Parathyroid adenoma (tissue), 2 donors: Measurements from ENCODE around the gene ZBTB14.

Source experiments
- H2AFZ ChIP-seq: fragments of 300-600 bp; sonication (generic); one replicate; pipeline ENCODE4 v1.7.0; 2017; ENCODE audit warnings: antibody characterized with exemption, mild to moderate bottlenecking
- H3K27ac ChIP-seq: fragments of 300-600 bp; sonication (generic); one replicate; pipeline ENCODE4 v1.7.0; 2017
- H3K27me3 ChIP-seq: fragments of 300-600 bp; sonication (generic); one replicate; pipeline ENCODE4 v1.7.0; 2017; ENCODE audit warnings: low read length; ENCODE audit not compliant: control insufficient read depth, insufficient read depth
- H3K36me3 ChIP-seq: fragments of 300-600 bp; sonication (generic); one replicate; pipeline ENCODE4 v1.7.0; 2017; ENCODE audit warnings: low read length; ENCODE audit not compliant: control insufficient read depth, insufficient read depth
- H3K4me1 ChIP-seq: fragments of 300-600 bp; sonication (generic); one replicate; pipeline ENCODE4 v1.7.0; 2017; ENCODE audit warnings: control low read depth
- H3K4me2 ChIP-seq: fragments of 300-600 bp; sonication (generic); one replicate; pipeline ENCODE4 v1.7.0; 2017; ENCODE audit warnings: low read length
- H3K4me3 ChIP-seq: fragments of 300-600 bp; sonication (generic); one replicate; pipeline ENCODE4 v1.7.0; 2017; ENCODE audit warnings: low read depth, low read length
- H3K79me2 ChIP-seq: fragments of 300-600 bp; sonication (generic); one replicate; pipeline ENCODE4 v1.7.0; 2017; ENCODE audit warnings: control low read depth
- H3K9ac ChIP-seq: fragments of 300-600 bp; sonication (generic); one replicate; pipeline ENCODE4 v1.7.0; 2017; ENCODE audit warnings: mild to moderate bottlenecking
- H3K9me3 ChIP-seq: fragments of 300-600 bp; sonication (generic); one replicate; pipeline ENCODE4 v1.7.0; 2017; ENCODE audit warnings: low read length; ENCODE audit not compliant: control insufficient read depth
- CTCF ChIP-seq: fragments of 300-600 bp; sonication (generic); IDR thresholded peaks from one replicate; pipeline ENCODE4 v1.7.0; 2017; ENCODE audit warnings: antibody characterized with exemption, mild to moderate bottlenecking
- donor health status: primary hyperparathyroidism.

The ZBTB14 gene

DNA sequence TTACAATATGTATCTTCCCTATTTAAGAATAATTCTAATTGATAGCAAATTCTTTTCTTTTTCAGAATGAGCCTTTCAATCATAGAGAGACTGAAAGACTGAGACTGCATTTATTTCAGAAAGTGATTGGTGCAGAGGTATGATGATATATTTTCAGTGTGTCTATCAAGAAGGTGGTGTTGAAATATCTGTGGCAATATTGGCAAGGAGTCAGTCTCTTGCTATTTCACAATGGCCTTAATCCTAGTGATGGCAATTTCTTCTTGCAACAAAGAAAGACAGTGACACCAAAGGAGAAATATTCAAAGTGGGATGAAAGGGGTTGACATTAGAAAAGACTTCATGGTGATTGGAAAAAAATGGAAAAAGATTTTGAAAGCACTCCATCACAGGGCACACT is 21.7 kb upstream of the ZBTB14 start:
- Histone ChIP-seq H3K4me1 (peaks cover 17% of the 10 kb centered on the region), H3K79me2 (no peaks in the 10 kb centered on the region), H3K9me3 (no peaks in the 10 kb centered on the region), H3K4me2 (no peak overlapping the region), H3K4me3 (no peak overlapping the region), H2AFZ (no peak overlapping the region), H3K36me3 (no peaks in the 10 kb centered on the region), H3K27me3 (no peaks in the 10 kb centered on the region), H3K9ac (no peak overlapping the region), H3K27ac (no peak overlapping the region)
- TF ChIP-seq CTCF: no peak

DNA sequence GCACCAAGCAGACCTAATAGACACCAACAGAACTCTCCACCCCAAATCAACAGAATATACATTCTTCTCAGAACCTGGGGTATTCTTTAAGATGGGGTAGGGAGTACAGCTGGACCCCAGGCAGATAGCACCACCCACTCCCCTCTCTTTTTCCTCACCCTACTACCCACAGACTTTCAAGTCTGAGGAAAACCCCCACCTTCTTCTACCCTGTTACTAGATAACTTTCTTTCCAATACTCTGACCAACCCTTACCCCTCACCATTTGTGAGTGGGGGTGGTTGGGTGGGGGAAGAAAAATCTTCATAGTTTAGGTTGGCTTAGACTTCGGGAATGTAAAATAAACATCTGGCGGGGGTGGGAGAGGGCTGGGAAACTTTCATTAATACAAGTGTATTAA is 20.3 kb upstream of the ZBTB14 start:
- no peak for TF ChIP-seq CTCF
- no peak overlapping the region for H3K9ac ChIP-seq
- H3K4me2 ChIP-seq: no peak overlapping the region
- no peaks in the 10 kb centered on the region for H3K36me3 ChIP-seq
- H3K4me3 ChIP-seq: no peak overlapping the region
- peaks cover 20% of the 10 kb centered on the region for H3K4me1 ChIP-seq
- no peak overlapping the region for H2AFZ ChIP-seq
- H3K79me2 ChIP-seq: no peaks in the 10 kb centered on the region
- no peaks in the 10 kb centered on the region for H3K9me3 ChIP-seq
- no peaks in the 10 kb centered on the region for H3K27me3 ChIP-seq
- no peak overlapping the region for H3K27ac ChIP-seq

- H3K36me3 ChIP-seq: no peaks in the 10 kb centered on the region
- peaks cover 11% of the 10 kb centered on the region for H3K4me1 ChIP-seq
- no peak overlapping the region for H3K9ac ChIP-seq
- no peak overlapping the region for H3K27ac ChIP-seq
- no peaks in the 10 kb centered on the region for H3K27me3 ChIP-seq
- no peaks in the 10 kb centered on the region for H3K79me2 ChIP-seq
- peak overlapping the region; percentile 3 for H2AFZ ChIP-seq
- no peaks in the 10 kb centered on the region for H3K9me3 ChIP-seq
- no peak overlapping the region for H3K4me3 ChIP-seq
- TF ChIP-seq CTCF: no peak
- H3K4me2 ChIP-seq: no peak overlapping the region
Measured at GRCh38 chr18:5311301-5311989, 15.9 kb upstream of the ZBTB14 start.

- Histone ChIP-seq H3K4me1 (peaks cover 11% of the 10 kb centered on the region), H3K27ac (peak overlapping the region; percentile 7), H3K9me3 (no peaks in the 10 kb centered on the region), H3K4me2 (no peak overlapping the region), H3K36me3 (no peaks in the 10 kb centered on the region), H3K9ac (no peak overlapping the region), H3K27me3 (no peaks in the 10 kb centered on the region), H2AFZ (peak overlapping the region; percentile 67), H3K79me2 (no peaks in the 10 kb centered on the region), H3K4me3 (no peak overlapping the region)
- TF ChIP-seq CTCF: no peak
Measured at GRCh38 chr18:5309888-5310470, 14.5 kb upstream of the ZBTB14 start.

- Histone ChIP-seq H3K4me2 (no peak overlapping the region), H3K4me3 (no peak overlapping the region), H2AFZ (no peak overlapping the region), H3K36me3 (no peaks in the 10 kb centered on the region), H3K27me3 (no peaks in the 10 kb centered on the region), H3K9ac (no peak overlapping the region), H3K4me1 (peaks cover 9% of the 10 kb centered on the region), H3K9me3 (no peaks in the 10 kb centered on the region), H3K27ac (no peak overlapping the region), H3K79me2 (no peaks in the 10 kb centered on the region)
- TF ChIP-seq CTCF: no peak
Measured at GRCh38 chr18:5305835-5306234, 10.3 kb upstream of the ZBTB14 start.
